GM21737 (cell line): Measurements from ENCODE around the gene IRS1.

Experiments used
- ATAC-seq: cut with Tn5 transposase; IDR thresholded peaks from one replicate; pipeline ENCODE4 v1.9.1; 2021; ENCODE audit warnings: mild to moderate bottlenecking, moderate library complexity; ENCODE audit not compliant: unreplicated experiment

The IRS1 gene

GRCh38 chr2:226760412-226761194, 39.0 kb downstream of the IRS1 start:
- no peak for ATAC-seq

- ATAC-seq = no peak
Observed at GRCh38 chr2:226759768-226760167, 39.9 kb downstream of the IRS1 start.

DNA sequence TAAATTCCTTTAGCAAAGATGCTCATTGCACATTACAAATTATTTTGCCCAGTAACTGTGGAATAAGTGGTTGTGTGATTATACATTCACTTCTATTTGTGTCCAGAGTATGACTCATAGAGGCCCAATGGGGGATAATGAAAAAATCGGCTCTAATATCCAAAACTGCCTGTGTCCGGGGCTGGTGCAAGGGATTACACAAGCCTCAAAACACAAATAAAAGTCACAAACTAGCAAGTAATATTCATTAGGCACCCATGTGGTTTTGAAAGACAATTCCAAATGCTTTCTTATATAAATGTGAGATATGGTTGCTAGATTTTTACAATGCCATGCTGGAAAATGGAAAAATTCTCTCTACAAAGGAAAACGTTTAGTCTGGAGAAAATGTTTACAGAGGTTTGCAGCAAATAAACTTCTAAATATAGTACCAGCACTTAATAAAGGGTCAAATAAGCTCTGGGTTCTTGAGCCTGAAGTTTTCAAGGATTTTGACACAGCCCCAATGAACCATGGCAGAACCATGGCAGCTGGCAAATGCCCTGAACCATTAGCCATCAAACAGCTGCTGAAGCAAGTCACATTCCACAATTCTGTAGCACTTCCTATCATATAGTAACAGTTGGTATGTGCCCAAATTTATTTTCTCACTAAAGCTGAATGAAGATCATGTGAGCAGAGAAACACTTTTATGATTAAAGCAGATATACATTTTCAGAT, 40.5 kb downstream of the IRS1 start:
- ATAC-seq = no peak

- ATAC-seq = no peak
Observed at GRCh38 chr2:226756131-226756530, 43.5 kb downstream of the IRS1 start.

DNA sequence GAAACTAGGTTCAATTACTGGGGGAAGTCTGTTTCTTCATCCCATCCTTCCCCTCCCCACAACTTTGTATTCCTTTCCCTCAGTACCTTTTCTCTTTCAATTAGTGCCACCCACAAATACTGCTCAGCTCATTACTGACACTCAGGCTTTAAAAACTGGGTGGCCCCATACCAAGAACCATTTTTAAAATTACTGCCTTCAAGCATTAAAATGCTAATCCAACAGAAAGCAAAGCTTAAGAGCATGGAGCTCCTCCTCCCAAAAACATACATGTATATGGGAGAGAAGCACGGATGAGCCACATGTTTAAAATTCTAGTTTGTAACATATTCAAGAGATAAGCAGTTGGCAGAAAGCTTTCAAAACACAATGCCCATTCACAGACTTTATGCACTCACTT, 44.0 kb downstream of the IRS1 start:
- ATAC-seq = no peak

- no peak for ATAC-seq
Observed at GRCh38 chr2:226754821-226755604, 44.6 kb downstream of the IRS1 start.

- ATAC-seq = no peak
Observed at GRCh38 chr2:226752887-226753286, 46.7 kb downstream of the IRS1 start.

DNA sequence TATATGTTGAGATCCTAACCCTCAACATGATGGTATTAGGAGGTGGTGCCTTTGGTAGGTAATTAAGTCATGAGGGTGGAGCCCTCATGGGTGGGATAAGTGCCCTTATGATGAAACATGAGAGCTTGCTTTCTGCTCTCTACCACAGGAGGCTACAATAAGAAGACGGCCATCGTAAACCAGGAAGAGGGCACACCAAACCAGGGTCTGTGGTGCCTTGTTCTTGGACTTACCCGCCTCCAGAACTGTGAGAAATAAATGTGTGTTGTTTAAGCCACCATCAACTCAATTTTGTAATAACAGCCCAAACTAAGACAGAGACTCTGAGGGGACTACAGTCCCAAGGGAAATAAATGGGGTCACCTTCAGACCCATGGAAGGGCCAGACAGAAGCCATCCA, 52.3 kb downstream of the IRS1 start:
- no peak for ATAC-seq

GRCh38 chr2:226746196-226746800, 53.3 kb downstream of the IRS1 start:
- no peak for ATAC-seq

DNA sequence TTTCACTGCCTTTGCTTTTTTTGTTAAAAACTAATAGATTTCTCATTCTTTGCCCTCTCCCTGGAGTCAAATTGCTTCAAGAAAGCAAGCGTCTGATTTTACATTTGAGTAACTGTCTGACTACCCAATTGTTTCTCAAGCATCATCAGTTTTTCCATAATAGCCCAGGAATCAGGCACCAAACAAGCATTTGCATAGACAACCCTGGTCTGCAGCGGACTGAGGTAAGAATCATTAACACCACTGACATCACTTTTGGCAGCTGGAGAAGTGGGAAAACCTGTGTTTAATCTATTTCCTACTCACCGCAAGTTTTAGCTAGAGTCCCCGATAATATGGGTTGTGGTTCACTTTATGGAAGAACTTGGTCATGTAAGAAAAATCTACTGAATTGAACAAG, 55.7 kb downstream of the IRS1 start:
- no peak for ATAC-seq

DNA sequence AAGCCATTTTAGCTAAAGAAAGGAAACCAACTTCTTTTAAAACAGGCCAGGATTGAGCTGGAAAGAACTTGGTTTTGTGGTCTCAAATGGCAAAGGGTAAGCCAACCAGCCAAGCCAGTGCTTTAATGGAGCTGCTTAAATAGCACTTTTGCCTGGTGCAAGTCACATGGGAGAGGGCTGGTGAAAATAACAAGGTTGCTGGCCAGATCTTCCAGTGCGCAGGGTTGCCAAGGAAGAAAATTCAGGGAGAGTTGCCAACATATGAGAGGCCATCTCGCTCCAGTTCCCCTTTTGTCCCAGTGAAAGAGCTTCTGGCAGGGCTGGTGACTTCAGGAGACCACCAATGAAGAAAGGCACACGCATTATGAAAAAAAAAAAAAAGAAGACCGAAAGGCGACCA, 57.3 kb downstream of the IRS1 start:
- ATAC-seq = no peak

DNA sequence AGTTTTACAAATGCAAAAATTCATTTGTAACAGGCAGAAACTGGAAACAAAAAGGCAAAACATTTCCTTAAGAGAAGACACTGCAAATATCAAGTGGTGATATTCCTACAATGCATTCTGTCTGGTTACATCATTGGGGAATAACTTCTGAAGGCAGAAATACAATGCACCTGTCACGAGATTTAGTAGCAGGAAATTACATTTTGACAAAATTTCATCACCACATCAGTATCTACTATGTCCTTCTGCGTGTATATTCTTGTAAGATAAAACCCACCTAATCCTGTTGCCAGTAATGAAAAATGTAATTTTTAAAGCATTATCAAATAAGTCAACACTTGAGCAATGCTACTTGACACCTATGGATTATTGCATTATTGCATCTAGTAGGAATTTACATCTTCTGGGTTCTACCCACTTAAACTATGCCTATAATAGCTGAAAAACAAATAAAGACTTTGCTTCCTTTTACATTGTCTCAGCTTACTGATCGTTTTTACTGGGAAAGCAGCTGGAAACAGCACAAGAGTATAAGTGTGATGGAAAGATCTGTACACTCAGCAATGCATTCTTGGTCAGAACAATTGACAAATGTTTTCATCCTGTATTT, 59.5 kb downstream of the IRS1 start:
- ATAC-seq = no peak

DNA sequence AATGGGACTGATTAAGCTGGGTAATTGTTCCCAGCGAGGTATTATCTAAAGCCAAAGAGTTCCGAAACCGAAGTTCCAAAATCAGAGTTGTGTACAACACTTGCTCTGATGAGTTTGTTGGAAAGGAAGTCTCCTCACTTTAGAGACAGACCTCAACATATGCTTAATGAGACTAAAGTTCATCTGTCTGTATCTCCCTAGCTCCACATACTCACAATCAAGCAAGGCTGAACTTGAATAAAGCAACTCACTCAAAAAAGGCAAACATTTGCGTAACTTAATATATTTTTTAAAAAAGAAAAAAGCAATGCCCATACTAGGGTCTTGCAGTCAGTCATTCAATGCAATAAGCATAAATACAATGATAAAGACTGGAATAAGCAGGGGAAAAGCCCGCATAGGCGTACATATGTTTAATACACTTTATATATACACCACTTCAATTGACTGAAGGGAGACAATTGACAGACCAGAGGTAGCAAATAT, 60.0 kb downstream of the IRS1 start:
- no peak for ATAC-seq

- ATAC-seq = no peak
Observed at GRCh38 chr2:226738821-226739544, 60.6 kb downstream of the IRS1 start.

GRCh38 chr2:226738191-226738820, 61.3 kb downstream of the IRS1 start:
- no peak for ATAC-seq

GRCh38 chr2:226736382-226736781, 63.2 kb downstream of the IRS1 start:
- ATAC-seq = no peak

- no peak for ATAC-seq
Observed at GRCh38 chr2:226733927-226734564, 65.6 kb downstream of the IRS1 start.

- no peak for ATAC-seq
Observed at GRCh38 chr2:226733189-226733858, 66.3 kb downstream of the IRS1 start.
